NCI-H1105 treated with DMSO at 0.1 percent for 48 hours (cell line): ENCODE data around the gene RBM10.
"Not testable (repeated sequence)": the region's sequence is repeated elsewhere in the genome, so short reads cannot be mapped to it uniquely, and the experiment has no call there.

Source experiments
- DNase-seq: peaks from one replicate; lab custom pipeline; 2025; lab: John Stamatoyannopoulos, UW

The RBM10 gene, protein sequence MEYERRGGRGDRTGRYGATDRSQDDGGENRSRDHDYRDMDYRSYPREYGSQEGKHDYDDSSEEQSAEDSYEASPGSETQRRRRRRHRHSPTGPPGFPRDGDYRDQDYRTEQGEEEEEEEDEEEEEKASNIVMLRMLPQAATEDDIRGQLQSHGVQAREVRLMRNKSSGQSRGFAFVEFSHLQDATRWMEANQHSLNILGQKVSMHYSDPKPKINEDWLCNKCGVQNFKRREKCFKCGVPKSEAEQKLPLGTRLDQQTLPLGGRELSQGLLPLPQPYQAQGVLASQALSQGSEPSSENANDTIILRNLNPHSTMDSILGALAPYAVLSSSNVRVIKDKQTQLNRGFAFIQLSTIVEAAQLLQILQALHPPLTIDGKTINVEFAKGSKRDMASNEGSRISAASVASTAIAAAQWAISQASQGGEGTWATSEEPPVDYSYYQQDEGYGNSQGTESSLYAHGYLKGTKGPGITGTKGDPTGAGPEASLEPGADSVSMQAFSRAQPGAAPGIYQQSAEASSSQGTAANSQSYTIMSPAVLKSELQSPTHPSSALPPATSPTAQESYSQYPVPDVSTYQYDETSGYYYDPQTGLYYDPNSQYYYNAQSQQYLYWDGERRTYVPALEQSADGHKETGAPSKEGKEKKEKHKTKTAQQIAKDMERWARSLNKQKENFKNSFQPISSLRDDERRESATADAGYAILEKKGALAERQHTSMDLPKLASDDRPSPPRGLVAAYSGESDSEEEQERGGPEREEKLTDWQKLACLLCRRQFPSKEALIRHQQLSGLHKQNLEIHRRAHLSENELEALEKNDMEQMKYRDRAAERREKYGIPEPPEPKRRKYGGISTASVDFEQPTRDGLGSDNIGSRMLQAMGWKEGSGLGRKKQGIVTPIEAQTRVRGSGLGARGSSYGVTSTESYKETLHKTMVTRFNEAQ

DNA sequence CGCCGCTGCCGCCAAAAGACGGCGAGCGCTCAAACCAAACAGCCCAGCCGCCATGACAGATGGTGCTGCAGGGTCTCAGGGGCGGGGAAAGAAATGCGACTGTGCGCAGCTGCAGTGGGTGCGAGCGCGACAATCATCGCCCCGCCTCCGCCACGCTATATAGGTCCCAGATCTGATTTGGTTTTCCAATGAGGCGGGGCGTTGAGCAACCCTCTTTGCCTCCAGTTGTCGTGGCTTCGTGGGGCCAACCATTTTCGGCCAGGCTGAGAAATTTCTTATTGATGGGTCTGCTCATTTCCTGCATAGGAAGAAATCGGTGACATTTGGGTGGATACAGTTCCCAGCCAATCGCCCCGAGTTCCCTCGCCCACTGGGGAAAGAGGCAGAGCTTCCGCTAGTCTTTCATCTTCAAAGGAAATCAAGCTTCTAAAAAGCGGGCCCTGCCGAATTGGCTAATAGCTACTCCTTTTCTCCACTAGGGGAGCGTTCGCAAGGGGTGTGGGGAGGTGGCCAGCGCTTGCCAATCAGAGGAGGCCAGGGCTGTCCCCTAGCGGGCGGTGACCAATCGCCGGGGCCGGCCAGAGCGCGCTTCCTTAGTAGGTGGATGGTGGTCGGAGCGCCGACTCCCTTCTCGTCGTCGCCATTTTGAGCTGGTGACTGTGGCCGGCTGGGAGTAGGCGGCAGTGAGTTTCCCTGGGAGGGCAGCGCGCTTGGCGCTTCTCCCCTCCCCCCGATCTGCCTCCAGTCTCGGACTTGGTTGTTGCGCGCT is at the start of gene RBM10, which contains the start of gene NDUFB11:
RBM10 (plus strand) TSS at position 596 of the 769 bp plus-strand sequence. CDS start 2,261 bp downstream, outside the sequence.
NDUFB11 (minus strand) TSS at position 77 of the 769 bp plus-strand sequence; CDS start at position 54, 23 bp downstream.
- DNase-seq = peak; percentile 89

DNA sequence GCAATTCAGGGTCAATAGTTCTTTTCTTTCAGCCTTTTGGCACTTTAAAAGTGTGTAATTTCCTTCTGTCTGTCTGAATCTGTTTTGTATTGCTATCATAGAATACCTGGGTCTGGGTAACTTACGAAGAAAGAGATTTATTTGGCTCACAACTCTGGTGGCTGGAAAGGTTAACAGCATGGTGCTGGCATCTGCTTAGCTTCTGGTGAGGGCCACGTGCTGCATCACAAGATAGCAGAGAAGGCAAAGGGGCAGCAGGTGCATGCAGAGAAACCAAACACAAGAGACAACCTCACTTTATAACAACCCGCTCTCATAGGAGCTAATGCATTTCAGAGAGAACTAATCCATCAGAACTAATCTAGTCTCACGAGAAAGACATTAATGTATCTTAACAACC is 48.0 kb upstream of the RBM10 start:
- DNase-seq = no peak

- DNase-seq = no peak
These were observed 46.5 kb upstream of the RBM10 start for GRCh38 chrX:47098338-47099094.

GRCh38 chrX:47101206-47101605 is 43.8 kb upstream of the RBM10 start:
- DNase-seq = no peak

- not testable (repeated sequence) for DNase-seq
These were observed 33.9 kb upstream of the RBM10 start for GRCh38 chrX:47110936-47111615.

DNA sequence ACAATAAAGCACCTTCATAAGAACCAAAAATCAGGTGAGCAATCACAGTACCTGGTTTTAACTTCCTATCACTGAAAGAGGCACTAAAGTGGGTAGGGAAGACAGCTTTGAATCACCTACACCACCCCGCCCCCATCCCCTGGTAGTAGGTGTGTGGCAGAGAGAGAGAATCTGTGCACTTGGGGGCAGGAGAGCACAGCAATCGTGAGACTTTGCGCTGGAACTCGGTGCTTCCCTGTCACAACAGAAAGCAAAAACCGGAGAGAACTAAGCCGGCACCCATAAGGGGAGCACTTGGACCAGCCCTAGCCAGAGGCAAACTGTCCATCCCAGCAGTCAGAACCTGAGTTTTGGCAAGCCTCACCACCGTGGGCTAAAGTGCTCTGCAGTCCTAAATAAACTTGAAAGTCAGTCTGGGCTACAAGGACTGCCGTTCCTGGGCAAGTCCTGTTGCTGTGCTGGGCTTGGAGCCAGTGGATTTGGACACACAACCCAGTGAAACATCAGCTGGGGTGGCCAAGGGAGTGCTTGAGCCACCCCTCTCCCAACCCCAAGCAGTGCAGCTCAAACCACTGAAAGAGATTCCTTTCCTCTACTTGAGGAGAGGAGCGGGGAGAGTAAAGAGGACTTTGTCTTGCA is 32.6 kb upstream of the RBM10 start:
- DNase-seq = no peak

DNA sequence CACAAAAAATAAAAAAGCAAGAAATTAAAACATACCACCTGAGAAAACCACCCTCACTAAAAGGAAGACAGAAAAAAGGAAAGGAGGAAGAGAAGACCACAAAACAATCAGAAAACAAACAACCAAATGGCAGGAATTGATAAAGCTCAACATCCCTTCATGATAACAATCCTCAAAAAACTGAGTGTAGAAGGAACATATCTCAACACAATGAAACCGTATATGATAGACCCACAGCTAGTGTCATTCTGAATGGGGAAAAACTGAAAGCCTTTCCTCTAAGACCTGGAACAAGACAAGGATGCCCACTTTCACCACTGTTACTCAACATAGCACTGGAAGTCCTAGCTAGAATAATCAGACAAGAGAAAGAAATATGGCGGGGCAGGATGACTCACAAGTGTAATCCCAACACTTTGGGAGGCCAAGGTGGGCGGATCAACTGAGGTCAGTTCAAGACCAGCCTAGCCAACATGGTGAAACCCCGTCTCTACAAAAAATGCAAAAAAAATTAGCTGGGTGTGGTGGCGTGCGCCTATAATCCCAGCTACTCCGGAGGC is 28.4 kb upstream of the RBM10 start:
- not testable (repeated sequence) for DNase-seq

- DNase-seq = not testable (repeated sequence)
These were observed 20.6 kb upstream of the RBM10 start for GRCh38 chrX:47124466-47124865.

- peak; percentile 89 for DNase-seq
These were observed 15.7 kb upstream of the RBM10 start for GRCh38 chrX:47129157-47129898.

DNA sequence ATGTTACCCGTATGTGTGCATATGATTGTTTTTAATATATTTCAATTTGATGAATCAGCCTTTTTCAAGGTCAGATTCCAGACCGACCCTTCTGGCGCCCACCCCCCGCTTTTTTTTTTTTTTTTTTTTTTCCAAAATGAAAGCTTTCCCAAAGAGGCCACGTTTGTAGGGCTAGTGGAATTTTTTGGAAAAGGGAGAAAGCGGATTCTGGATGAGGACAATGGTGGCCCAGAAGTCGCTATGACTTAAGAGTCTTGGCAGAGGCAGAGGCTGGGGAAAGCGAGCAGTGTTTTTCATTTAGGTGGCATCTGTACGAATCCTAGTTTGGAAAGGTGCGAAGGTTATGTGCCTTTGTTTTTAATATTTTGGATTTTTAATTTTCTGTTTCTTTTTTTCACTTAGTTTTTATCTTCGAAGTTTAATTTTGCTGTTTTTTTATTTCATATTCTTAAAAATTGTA is 15.1 kb upstream of the RBM10 start:
- no peak for DNase-seq

- no peak for DNase-seq
These were observed 11.5 kb upstream of the RBM10 start for GRCh38 chrX:47133493-47133892.

- DNase-seq = not testable (repeated sequence)
These were observed 9.4 kb upstream of the RBM10 start for GRCh38 chrX:47135650-47136049.

DNA sequence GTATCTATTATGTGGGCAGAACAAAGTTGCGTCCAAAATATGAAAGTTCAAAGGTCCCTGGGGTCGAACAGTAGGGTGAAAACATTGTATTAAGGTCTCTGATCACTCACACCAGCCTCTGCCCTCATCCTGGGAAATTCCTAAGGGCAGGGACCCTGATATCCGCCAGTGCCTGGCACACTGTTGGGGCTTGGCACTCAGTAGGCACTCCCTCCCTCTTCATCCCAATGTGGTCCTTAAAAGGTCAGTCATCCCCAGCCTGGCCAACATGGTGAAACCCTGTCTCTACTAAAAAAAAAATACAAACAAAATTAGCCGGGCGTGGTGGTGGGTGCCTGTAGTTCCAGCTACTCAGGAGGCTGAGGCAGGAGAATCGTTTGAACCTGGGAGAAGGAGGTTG is 6.8 kb upstream of the RBM10 start:
- no peak for DNase-seq

DNA sequence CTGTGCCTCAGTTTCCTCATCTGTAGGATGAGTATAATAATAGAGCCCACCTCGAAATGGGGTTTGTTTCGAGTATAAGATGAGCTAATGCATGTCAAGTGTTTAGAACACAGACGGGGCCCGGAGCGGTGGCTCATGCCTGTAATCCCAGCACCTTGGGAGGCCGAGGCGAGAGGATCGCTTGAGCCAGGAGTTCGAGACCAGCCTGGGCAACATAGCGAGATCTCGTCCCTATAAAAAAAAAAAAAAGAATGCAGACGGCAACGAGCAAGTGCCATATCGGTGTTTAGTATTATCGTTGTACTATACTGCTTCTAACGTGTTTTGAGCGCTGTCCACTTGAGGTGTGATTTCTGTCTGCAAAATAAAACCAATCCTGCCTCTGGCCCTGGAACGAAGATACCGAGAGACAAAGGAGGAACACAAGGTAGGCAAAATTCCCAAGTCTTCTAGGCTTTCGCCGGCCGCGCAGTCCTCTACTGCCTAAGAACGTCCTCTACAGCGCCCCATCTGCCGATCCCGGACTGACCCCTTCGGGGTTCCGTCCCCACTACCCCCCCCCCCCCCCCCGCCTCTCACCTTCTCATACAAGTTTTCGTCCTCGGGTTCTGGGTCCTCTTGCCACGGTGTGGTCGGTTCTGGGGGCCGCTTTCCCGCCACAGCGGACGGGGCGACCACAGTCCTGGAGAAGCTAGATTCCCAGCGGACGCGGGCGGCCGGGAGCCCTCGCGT is 961 bp upstream of the RBM10 start:
- DNase-seq = peak; percentile 34

GRCh38 chrX:47145395-47146120 is 537 bp downstream of the RBM10 start:
- peak; percentile 41 for DNase-seq

- DNase-seq = peak; percentile 23
These were observed 1.3 kb downstream of the RBM10 start for GRCh38 chrX:47146121-47146935.
